A673 (cell line): ENCODE data around the gene PLIN4.

Experiments
- CTCF ChIP-seq: fragments of 300-800, 200-600 bp; sonication (generic); conservative IDR thresholded peaks from 2 replicates; pipeline ENCODE4 v1.5.1; 2017; ENCODE audit warnings: low read depth, mild to moderate bottlenecking, antibody characterized with exemption, low read length, moderate library complexity, mixed read lengths
- EZH2 ChIP-seq: fragments of 200-600 bp; sonication (generic); IDR thresholded peaks from 2 replicates; pipeline ENCODE4 v1.6.1; 2017; ENCODE audit warnings: borderline replicate concordance, low read depth, mild to moderate bottlenecking, mixed read lengths, antibody characterized with exemption, low read length; ENCODE audit not compliant: poor library complexity, severe bottlenecking

DNA sequence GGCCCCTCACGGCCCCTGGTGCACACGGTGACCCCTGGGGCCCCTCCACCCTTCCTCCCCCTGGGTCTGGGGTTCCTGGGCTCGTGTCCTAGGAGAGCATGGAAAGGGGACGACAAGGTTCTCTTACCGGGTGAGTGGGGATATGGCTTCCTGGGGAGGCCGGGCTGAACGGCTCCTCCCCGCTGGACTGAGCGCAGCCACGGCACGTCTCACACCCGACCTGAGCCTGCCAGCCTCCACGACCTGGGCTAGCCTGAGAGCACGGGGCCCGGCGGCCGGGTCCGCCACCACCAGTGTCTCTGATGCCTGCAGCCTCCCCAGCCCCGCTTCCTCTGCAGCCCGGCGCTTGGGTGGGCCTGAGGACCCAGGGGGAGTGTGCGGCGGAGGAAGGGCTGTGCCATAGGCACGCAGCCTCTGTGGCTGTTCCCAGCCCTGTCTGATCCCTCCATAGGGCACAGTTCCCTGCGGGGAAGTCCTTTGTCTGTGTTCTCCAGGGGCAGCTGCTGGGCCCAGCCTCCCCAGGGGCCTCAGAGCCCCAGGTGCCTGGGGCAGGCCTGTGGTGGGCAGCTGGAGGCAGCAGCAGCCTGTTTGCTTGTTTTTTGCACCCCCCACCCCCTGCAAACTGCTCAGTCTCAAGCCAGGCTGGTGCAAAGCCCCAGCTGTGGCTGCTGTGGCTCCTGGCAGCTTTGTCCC, 15.0 kb downstream of the PLIN4 start:
- TF ChIP-seq EZH2 (no peak), CTCF (no peak)
